Measurements from ENCODE around the gene SOS1. TPM values are rescaled to one million over a fixed set of nuclear protein-coding genes. Genes with fewer than 3 reads are reported as not detected.

Gene SOS1
- total and polyA plus RNA-seq, 2 donors = 17.3 to 92.6 TPM

- Histone ChIP-seq H3K27ac (ENCODE audit: low read depth) (peak overlapping the region; percentile 38), H3K4me3 (ENCODE audit: low read depth, low read length) (no peak overlapping the region), H3K36me3 (ENCODE audit: insufficient read depth) (no peaks in the 10 kb centered on the region), H3K4me1 (ENCODE audit: insufficient read depth) (no peaks in the 10 kb centered on the region)
- DNase-seq (ENCODE audit: extremely low spot score) = no peak
Measured at GRCh38 chr2:39020383-39020782, 100.5 kb downstream of the SOS1 start.

- Histone ChIP-seq H3K4me3 (ENCODE audit: low read depth, low read length) (no peak overlapping the region), H3K4me1 (ENCODE audit: insufficient read depth) (no peaks in the 10 kb centered on the region), H3K27ac (ENCODE audit: low read depth) (peak overlapping the region; percentile 38), H3K36me3 (ENCODE audit: insufficient read depth) (no peaks in the 10 kb centered on the region)
- 87% methylated on average over 4 of the region's 4 CpGs for WGBS
- DNase-seq (ENCODE audit: extremely low spot score) = no peak
Measured at GRCh38 chr2:39018638-39019037, 102.2 kb downstream of the SOS1 start.

- Histone ChIP-seq H3K36me3 (ENCODE audit: insufficient read depth) (peaks cover 2% of the 10 kb centered on the region), H3K27ac (ENCODE audit: low read depth) (no peak overlapping the region), H3K4me3 (ENCODE audit: low read depth, low read length) (no peak overlapping the region), H3K4me1 (ENCODE audit: insufficient read depth) (no peaks in the 10 kb centered on the region)
- DNase-seq (ENCODE audit: extremely low spot score) = no peak
Measured at GRCh38 chr2:39017334-39017733, 103.5 kb downstream of the SOS1 start.

GRCh38 chr2:39015424-39015823 is 105.4 kb downstream of the SOS1 start:
- Histone ChIP-seq H3K36me3 (ENCODE audit: insufficient read depth) (peaks cover 4% of the 10 kb centered on the region), H3K4me3 (ENCODE audit: low read depth, low read length) (no peak overlapping the region), H3K4me1 (ENCODE audit: insufficient read depth) (no peaks in the 10 kb centered on the region), H3K27ac (ENCODE audit: low read depth) (no peak overlapping the region)
- 93% methylated on average over 1 of the region's 1 CpG for WGBS
- DNase-seq (ENCODE audit: extremely low spot score) = no peak

- Histone ChIP-seq H3K4me1 (ENCODE audit: insufficient read depth) (no peaks in the 10 kb centered on the region), H3K36me3 (ENCODE audit: insufficient read depth) (peaks cover 6% of the 10 kb centered on the region), H3K4me3 (ENCODE audit: low read depth, low read length) (no peak overlapping the region), H3K27ac (ENCODE audit: low read depth) (no peak overlapping the region)
- 90% methylated on average over 3 of the region's 3 CpGs for WGBS
- DNase-seq (ENCODE audit: extremely low spot score) = no peak
Measured at GRCh38 chr2:39013871-39014270, 107.0 kb downstream of the SOS1 start.

- H3K27ac ChIP-seq (ENCODE audit: low read depth) = no peak overlapping the region
- H3K4me1 ChIP-seq (ENCODE audit: insufficient read depth) = no peaks in the 10 kb centered on the region
- DNase-seq (ENCODE audit: extremely low spot score) = no peak
- WGBS = 95% methylated on average over 1 of the region's 1 CpG
- no peak overlapping the region for H3K4me3 ChIP-seq (ENCODE audit: low read depth, low read length)
- H3K36me3 ChIP-seq (ENCODE audit: insufficient read depth) = peaks cover 12% of the 10 kb centered on the region
Measured at GRCh38 chr2:39008665-39009064, 112.2 kb downstream of the SOS1 start.

GRCh38 chr2:39007875-39008504 is 112.9 kb downstream of the SOS1 start:
- Histone ChIP-seq H3K36me3 (ENCODE audit: insufficient read depth) (peaks cover 11% of the 10 kb centered on the region), H3K27ac (ENCODE audit: low read depth) (no peak overlapping the region), H3K4me1 (ENCODE audit: insufficient read depth) (no peaks in the 10 kb centered on the region), H3K4me3 (ENCODE audit: low read depth, low read length) (no peak overlapping the region)
- no peak for DNase-seq (ENCODE audit: extremely low spot score)
- WGBS = 75% methylated on average over 5 of the region's 5 CpGs

GRCh38 chr2:39000552-39000951 is 120.3 kb downstream of the SOS1 start:
- 59% methylated on average over 2 of the region's 2 CpGs for WGBS
- no peak for DNase-seq (ENCODE audit: extremely low spot score)
- H3K36me3 ChIP-seq (ENCODE audit: insufficient read depth) = peaks cover 5% of the 10 kb centered on the region

GRCh38 chr2:38997781-38998180 is 123.1 kb downstream of the SOS1 start:
- H3K4me3 ChIP-seq (ENCODE audit: low read depth, low read length) = no peak overlapping the region
- no peak for DNase-seq (ENCODE audit: extremely low spot score)
- no peak overlapping the region for H3K27ac ChIP-seq (ENCODE audit: low read depth)
- WGBS = 36% methylated on average over 4 of the region's 4 CpGs
- H3K4me1 ChIP-seq (ENCODE audit: insufficient read depth) = no peaks in the 10 kb centered on the region
- peaks cover 3% of the 10 kb centered on the region for H3K36me3 ChIP-seq (ENCODE audit: insufficient read depth)

More at GRCh38 chr2:39000552-39000951, 120.3 kb downstream of the SOS1 start:
- Histone ChIP-seq H3K4me3 (ENCODE audit: low read depth, low read length) (no peak overlapping the region), H3K4me1 (ENCODE audit: insufficient read depth) (no peaks in the 10 kb centered on the region), H3K27ac (ENCODE audit: low read depth) (no peak overlapping the region)

GRCh38 chr2:38991899-38992298 is 129.0 kb downstream of the SOS1 start:
- Histone ChIP-seq H3K4me3 (ENCODE audit: low read depth, low read length) (no peak overlapping the region), H3K27ac (ENCODE audit: low read depth) (no peak overlapping the region), H3K36me3 (ENCODE audit: insufficient read depth) (peaks cover 4% of the 10 kb centered on the region), H3K4me1 (ENCODE audit: insufficient read depth) (no peaks in the 10 kb centered on the region)
- DNase-seq (ENCODE audit: extremely low spot score) = no peak
- 79% methylated on average over 2 of the region's 2 CpGs for WGBS

GRCh38 chr2:38988716-38989115 is 132.1 kb downstream of the SOS1 start:
- Histone ChIP-seq H3K4me3 (ENCODE audit: low read depth, low read length) (no peak overlapping the region), H3K4me1 (ENCODE audit: insufficient read depth) (no peaks in the 10 kb centered on the region), H3K36me3 (ENCODE audit: insufficient read depth) (peaks cover 4% of the 10 kb centered on the region), H3K27ac (ENCODE audit: low read depth) (no peak overlapping the region)
- WGBS = 99% methylated on average over 1 of the region's 1 CpG
- DNase-seq (ENCODE audit: extremely low spot score) = no peak

- Histone ChIP-seq H3K4me3 (ENCODE audit: low read depth, low read length) (no peak overlapping the region), H3K27ac (ENCODE audit: low read depth) (no peak overlapping the region), H3K36me3 (ENCODE audit: insufficient read depth) (no peaks in the 10 kb centered on the region), H3K4me1 (ENCODE audit: insufficient read depth) (no peaks in the 10 kb centered on the region)
- WGBS = 98% methylated on average over 1 of the region's 1 CpG
- no peak for DNase-seq (ENCODE audit: extremely low spot score)
Measured at GRCh38 chr2:38982498-38982897, 138.4 kb downstream of the SOS1 start.

GRCh38 chr2:38981670-38982357 is 139.0 kb downstream of the SOS1 start:
- no peaks in the 10 kb centered on the region for H3K36me3 ChIP-seq (ENCODE audit: insufficient read depth)
- WGBS = 95% methylated on average over 8 of the region's 8 CpGs

GRCh38 chr2:38981003-38981669 is 139.7 kb downstream of the SOS1 start:
- no peaks in the 10 kb centered on the region for H3K36me3 ChIP-seq (ENCODE audit: insufficient read depth)
- H3K27ac ChIP-seq (ENCODE audit: low read depth) = no peak overlapping the region
- no peaks in the 10 kb centered on the region for H3K4me1 ChIP-seq (ENCODE audit: insufficient read depth)
- H3K4me3 ChIP-seq (ENCODE audit: low read depth, low read length) = no peak overlapping the region
- DNase-seq (ENCODE audit: extremely low spot score) = no peak
- WGBS = 90% methylated on average over 3 of the region's 3 CpGs

More at GRCh38 chr2:38981670-38982357, 139.0 kb downstream of the SOS1 start:
- Histone ChIP-seq H3K4me1 (ENCODE audit: insufficient read depth) (no peaks in the 10 kb centered on the region), H3K4me3 (ENCODE audit: low read depth, low read length) (no peak overlapping the region), H3K27ac (ENCODE audit: low read depth) (no peak overlapping the region)
- DNase-seq (ENCODE audit: extremely low spot score) = no peak

Data from urinary bladder (tissue), 4 donors.